ENCODE data around the gene MPP4.

- TF ChIP-seq CTCF (conservative IDR thresholded peaks at IDR 0.05 in 1 of 2, IDR thresholded peaks at IDR 0.05 in 1 of 2; ENCODE audit: low read depth in 1 of 2, low read length in 2 of 2) = no peak
- no peak for TF ChIP-seq EZH2 (IDR thresholded peaks at IDR 0.05; ENCODE audit: low read length, missing control alignments)
These were observed at the start of gene MPP4 for GRCh38 chr2:201698588-201699226.

All from fibroblast of lung (primary cell).